Upper lobe of left lung (tissue), 6 donors: ENCODE measurements around the gene MORN2. TPM values are rescaled to one million over a fixed set of nuclear protein-coding genes. Genes with fewer than 3 reads are reported as not detected.
"Not testable (repeated sequence)": the region's sequence is repeated elsewhere in the genome, so short reads cannot be mapped to it uniquely, and the experiment has no call there.

ENCODE experiments used
- ATAC-seq, 2 donors: fragments of 200-7000 bp; cut with Tn5 transposase; one replicate each; pipeline ENCODE4 v1.9.1; 2022; ENCODE audit warnings: mild to moderate bottlenecking in 2 of 2, moderate library complexity in 2 of 2; ENCODE audit not compliant: low FRiP score in 2 of 2
- DNase-seq, 2 donors: peaks; one replicate each; pipeline ENCODE4 v3.0.0-alpha.2; 2019 to 2020
- H3K27ac ChIP-seq, 4 donors: fragments of 200-600 bp; sonication (generic); one replicate each; pipeline ENCODE4 v1.5.1; 2016 to 2019
- H3K27me3 ChIP-seq, 4 donors: fragments of 200-600 bp; sonication (generic); one replicate each; pipeline ENCODE4 v1.5.1; 2017 to 2019
- H3K36me3 ChIP-seq, 4 donors: fragments of 200-600 bp; sonication (generic); one replicate each; pipeline ENCODE4 v1.5.1; 2016 to 2019
- H3K4me1 ChIP-seq, 4 donors: fragments of 200-600 bp; sonication (generic); one replicate each; pipeline ENCODE4 v1.5.1; 2018 to 2019
- H3K4me3 ChIP-seq, 4 donors: fragments of 200-600 bp; sonication (generic); one replicate each; pipeline ENCODE4 v1.5.1; 2017 to 2019; ENCODE audit warnings: mild to moderate bottlenecking in 2 of 4, moderate library complexity in 1 of 4
- H3K9me3 ChIP-seq, 4 donors: fragments of 200-600 bp; sonication (generic); one replicate each; pipeline ENCODE4 v1.5.1; 2018 to 2019
- EP300 ChIP-seq, 4 donors: sonication (generic); formaldehyde crosslinking; IDR thresholded peaks; one replicate each; pipeline ENCODE4 v1.5.1; 2017; ENCODE audit warnings: antibody characterized with exemption in 4 of 4, control low read depth in 2 of 4
- POLR2A ChIP-seq, 4 donors: fragments of 450-650 bp; IDR thresholded peaks; one replicate each; pipeline ENCODE4 v1.5.1; 2016 to 2017; ENCODE audit warnings: antibody characterized with exemption in 4 of 4, mild to moderate bottlenecking in 2 of 4
- POLR2AphosphoS5 ChIP-seq, 2 donors: sonication (generic); formaldehyde crosslinking; IDR thresholded peaks; one replicate each; pipeline ENCODE4 v1.5.1; 2017; ENCODE audit warnings: antibody characterized with exemption in 2 of 2
- WGBS, 2 donors: methylation state at CpG; one replicate each; pipeline ENCODE4 v1.1.5; 2017 to 2018; 5-methylcytosine and 5-hydroxymethylcytosine counted together
- total RNA-seq, 6 donors: library from RNA; depleted of rRNA in 4 of 6; stranded (reverse); fragments of >200 nt in 4 of 6; gene quantifications; one replicate each; pipeline versions ENCODE4 v1.1.0 to v1.2.1, GENCODE V29; 2016 to 2021
- TF ChIP-seq, protein P1 (sequence below), 6 experiments: fragments of 450-650 bp in 4 of 6; fragments of 200-600 bp in 2 of 6; sonication (generic) in 2 of 6; IDR thresholded peaks; one replicate each; pipeline ENCODE4 v1.5.1; 2016 to 2019; ENCODE audit warnings: antibody characterized with exemption in 6 of 6
- donor health status: DM: no; HTN: no; CAD: no; lungs with moderate emphysema.
- donor health status: DM: no; HTN: yes; CAD: no; lungs with severe emphysema.

MORN2 gene
- 10 to 100 TPM in 4 of 6 donors, 1 to 10 TPM in 2; 6.3 to 36.0 (median 12.1) TPM for total RNA-seq

DNA sequence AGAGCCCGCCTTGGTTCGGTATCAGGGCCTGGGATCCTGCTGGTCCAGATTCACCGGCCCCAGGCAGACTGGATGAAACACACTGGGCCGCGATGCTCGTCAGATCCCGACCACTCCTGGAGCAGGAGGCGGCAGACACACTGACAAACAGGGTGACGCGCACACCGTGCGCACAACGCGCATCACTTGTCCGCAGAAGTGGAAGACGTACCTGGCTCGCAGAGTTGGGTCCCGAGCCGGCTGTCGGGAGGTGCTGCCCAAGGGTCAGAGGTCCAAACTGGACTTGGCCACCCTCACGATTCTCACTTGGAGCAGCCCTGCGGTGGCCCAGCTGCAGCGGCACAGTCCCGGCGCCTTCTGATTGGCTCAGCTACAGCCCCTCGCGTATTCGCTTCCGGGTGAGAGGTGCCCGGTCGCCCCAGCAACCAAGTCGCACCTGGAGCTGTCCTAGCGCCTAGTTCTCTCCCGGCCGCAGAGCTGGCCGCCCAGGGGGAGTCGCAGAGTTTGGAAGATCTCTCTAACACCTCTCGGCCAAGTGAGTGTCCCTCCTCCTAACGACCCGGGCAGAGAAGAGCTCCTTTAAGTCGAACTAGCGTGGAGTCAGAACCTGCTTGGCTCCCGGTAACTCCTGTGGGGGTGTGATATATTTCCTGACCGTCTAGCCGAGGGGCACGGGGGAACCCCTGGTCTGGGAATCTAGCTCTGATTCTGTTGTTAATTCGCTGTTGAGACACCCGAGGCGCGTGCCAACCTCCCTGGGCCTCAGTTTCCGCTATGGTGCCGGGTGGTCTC, at the start of gene MORN2, which contains the start of gene DHX57:
MORN2 (plus strand) TSS at position 401 of the 792 bp plus-strand sequence.
DHX57 (minus strand) TSS at position 359 of the 792 bp plus-strand sequence. CDS start 7,529 bp downstream, outside the sequence.
- H3K27me3 ChIP-seq = no peaks in the 10 kb centered on the region
- TF ChIP-seq, protein P1, sequence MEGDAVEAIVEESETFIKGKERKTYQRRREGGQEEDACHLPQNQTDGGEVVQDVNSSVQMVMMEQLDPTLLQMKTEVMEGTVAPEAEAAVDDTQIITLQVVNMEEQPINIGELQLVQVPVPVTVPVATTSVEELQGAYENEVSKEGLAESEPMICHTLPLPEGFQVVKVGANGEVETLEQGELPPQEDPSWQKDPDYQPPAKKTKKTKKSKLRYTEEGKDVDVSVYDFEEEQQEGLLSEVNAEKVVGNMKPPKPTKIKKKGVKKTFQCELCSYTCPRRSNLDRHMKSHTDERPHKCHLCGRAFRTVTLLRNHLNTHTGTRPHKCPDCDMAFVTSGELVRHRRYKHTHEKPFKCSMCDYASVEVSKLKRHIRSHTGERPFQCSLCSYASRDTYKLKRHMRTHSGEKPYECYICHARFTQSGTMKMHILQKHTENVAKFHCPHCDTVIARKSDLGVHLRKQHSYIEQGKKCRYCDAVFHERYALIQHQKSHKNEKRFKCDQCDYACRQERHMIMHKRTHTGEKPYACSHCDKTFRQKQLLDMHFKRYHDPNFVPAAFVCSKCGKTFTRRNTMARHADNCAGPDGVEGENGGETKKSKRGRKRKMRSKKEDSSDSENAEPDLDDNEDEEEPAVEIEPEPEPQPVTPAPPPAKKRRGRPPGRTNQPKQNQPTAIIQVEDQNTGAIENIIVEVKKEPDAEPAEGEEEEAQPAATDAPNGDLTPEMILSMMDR (IDR thresholded peaks at IDR 0.05) = no peak
- peak; percentile 33 to 50 for TF ChIP-seq POLR2AphosphoS5 (IDR thresholded peaks at IDR 0.05)
- TF ChIP-seq POLR2A (IDR thresholded peaks at IDR 0.05) = peak in 1 of 4 donors; percentile 61
- WGBS, 2 donors = 1 to 2% methylated on average over 24 to 27 of the region's 52 CpGs
- H3K4me3 ChIP-seq = peak within 1 kb of the TSS; percentile 72 to 89 (median 80)
- no peaks in the 10 kb centered on the region for H3K9me3 ChIP-seq
- peak within 1 kb of the TSS; percentile 32 to 78 (median 64) for H3K27ac ChIP-seq
- peak; percentile 98 to 100 for ATAC-seq
- DNase-seq = peak; percentile 94 to 95
- H3K36me3 ChIP-seq = no peaks in the 10 kb centered on the region
- peaks cover 14 to 17% (median 15%) of the 10 kb centered on the region in 4 donors for H3K4me1 ChIP-seq

DNA sequence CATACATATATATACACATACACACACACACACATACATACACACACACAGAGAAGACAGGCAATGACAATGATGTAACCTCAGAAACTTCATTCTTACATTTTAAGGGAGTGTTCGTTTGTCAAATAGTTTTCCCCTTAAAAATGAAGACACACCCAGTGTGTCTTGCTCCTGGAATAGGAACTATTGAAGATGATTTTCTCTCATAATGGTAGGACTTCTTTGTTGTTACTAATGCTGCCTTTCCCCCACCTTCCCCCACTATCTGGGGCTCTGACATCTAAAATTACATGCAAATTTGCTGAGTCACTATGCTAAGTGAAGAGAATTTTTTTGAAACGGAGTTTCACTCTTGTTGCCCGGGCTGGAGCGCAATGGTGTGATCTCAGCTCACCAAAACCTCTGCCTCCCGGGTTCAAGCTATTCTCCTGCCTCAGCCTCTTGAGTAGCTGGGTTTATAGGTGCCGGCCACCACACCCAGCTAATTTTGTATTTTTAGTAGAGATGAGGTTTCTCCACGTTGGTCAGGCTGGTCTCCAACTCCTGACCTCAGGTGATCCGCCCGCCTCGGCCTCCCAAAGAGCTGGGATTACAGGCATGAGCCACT, 48.1 kb upstream of the MORN2 start:
- not testable (repeated sequence) for H3K4me3 ChIP-seq, H3K27me3 ChIP-seq, H3K9me3 ChIP-seq, H3K4me1 ChIP-seq, DNase-seq
- WGBS, 2 donors = 71 to 78% methylated on average over 10 of the region's 10 CpGs
- ATAC-seq = peak in 1 of 2 donors; percentile 78
- peaks cover 4 to 47% (median 20%) of the 10 kb centered on the region in 4 donors for H3K36me3 ChIP-seq
- peak overlapping the region in 1 of 4 donors; percentile 28 for H3K27ac ChIP-seq

DNA sequence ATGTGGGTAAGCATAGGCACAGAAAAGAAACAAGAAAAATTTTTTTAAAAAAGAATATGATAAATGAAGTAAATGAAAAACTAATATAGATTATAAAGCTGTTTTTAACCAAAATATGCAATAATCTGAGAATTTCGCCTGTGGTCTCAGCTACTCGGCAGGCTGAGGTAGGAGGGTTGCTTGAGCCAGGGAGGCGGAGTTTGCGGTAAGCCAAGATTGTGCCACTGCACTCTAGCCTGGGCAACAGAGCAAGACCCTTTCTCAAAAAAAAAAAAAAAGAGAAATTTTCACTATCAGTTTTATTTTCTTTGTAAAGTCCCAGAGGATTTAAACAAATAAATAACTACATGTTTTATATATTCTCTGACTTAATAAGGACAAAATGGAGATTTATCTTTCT, 47.3 kb upstream of the MORN2 start:
- no peak for DNase-seq
- Histone ChIP-seq H3K27ac (no peak overlapping the region), H3K4me3 (no peak overlapping the region), H3K4me1 (no peaks in the 10 kb centered on the region), H3K9me3 (no peaks in the 10 kb centered on the region), H3K36me3 (peaks cover 2 to 41% (median 14%) of the 10 kb centered on the region in 4 donors), H3K27me3 (no peaks in the 10 kb centered on the region)
- TF ChIP-seq, protein P1 (IDR thresholded peaks at IDR 0.05) = no peak
- no peak for TF ChIP-seq POLR2A (IDR thresholded peaks at IDR 0.05)
- no peak for TF ChIP-seq POLR2AphosphoS5 (IDR thresholded peaks at IDR 0.05)
- TF ChIP-seq EP300 (IDR thresholded peaks at IDR 0.05) = no peak
- no peak for ATAC-seq
- 81 to 84% methylated on average over 4 of the region's 4 CpGs for WGBS, 2 donors

DNA sequence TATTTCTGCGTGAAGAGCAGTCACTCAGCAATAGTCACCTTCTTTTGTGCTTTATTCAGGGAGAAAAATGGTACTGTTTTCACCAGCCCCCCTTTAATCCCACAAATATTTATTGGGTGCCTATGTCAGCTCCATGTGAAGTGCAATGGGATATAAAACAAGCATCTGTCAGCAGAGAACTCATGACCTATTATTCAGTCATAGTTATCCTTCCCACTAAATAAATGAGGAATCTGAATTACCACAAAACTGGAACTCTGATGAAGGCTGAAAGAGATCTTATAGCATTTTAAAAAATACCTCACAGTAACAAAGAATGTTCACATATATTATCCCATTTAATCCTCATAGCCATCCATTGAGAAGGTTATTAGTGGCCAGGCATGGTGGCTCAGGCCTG, 45.8 kb upstream of the MORN2 start:
- H3K27ac ChIP-seq = peak overlapping the region in 2 of 4 donors; percentile 47 to 49
- 96 to 98% methylated on average over 1 of the region's 1 CpG for WGBS, 2 donors
- ATAC-seq (no peak), DNase-seq (no peak)
- H3K9me3 ChIP-seq = no peaks in the 10 kb centered on the region
- H3K27me3 ChIP-seq = no peaks in the 10 kb centered on the region
- no peaks in the 10 kb centered on the region for H3K4me1 ChIP-seq
- no peak overlapping the region for H3K4me3 ChIP-seq
- H3K36me3 ChIP-seq = peaks cover 2 to 38% (median 6%) of the 10 kb centered on the region in 4 donors
- TF ChIP-seq POLR2A (IDR thresholded peaks at IDR 0.05) (no peak), POLR2AphosphoS5 (IDR thresholded peaks at IDR 0.05) (no peak), EP300 (IDR thresholded peaks at IDR 0.05) (no peak)
- TF ChIP-seq, protein P1 (IDR thresholded peaks at IDR 0.05) = no peak

DNA sequence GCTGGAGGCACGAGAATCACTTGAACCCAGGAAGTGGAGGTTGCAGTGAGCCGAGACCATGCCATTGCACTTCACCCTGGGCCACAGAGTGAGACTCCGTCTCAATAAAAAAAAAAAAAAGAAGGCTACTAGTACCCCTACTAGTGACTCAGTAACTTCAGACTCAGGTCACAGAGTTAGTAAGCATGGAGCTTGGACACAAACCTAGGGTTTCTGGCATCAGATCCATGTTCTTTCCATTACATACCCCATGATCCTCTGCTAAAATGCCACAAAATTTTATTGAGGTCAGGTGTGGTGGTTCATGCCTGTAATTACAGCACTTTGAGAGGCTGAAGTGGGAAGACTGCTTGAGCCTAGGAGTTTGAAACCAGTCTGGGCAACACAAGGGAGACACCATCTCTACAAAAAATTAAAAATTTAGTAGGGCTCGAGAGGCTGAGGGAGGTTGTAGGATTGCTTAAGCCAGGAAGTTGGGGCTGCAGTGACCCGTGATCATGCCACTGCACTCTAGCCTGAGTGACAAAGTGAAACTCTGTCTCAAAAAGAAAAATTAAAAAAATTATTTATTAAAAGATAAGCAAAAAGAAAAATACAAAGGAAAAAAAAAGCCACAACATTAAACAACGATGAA, 45.1 kb upstream of the MORN2 start:
- DNase-seq (peak in 1 of 2 donors; percentile 40), ATAC-seq (no peak)
- Histone ChIP-seq H3K27me3 (no peaks in the 10 kb centered on the region), H3K36me3 (peaks cover 0 to 31% (median 2%) of the 10 kb centered on the region in 4 donors), H3K4me3 (no peak overlapping the region), H3K9me3 (no peaks in the 10 kb centered on the region), H3K27ac (peak overlapping the region in 3 of 4 donors; percentile 17 to 49 (median 47)), H3K4me1 (no peaks in the 10 kb centered on the region)
- TF ChIP-seq POLR2AphosphoS5 (IDR thresholded peaks at IDR 0.05) (no peak), EP300 (IDR thresholded peaks at IDR 0.05) (no peak), POLR2A (IDR thresholded peaks at IDR 0.05) (no peak)
- TF ChIP-seq, protein P1 (IDR thresholded peaks at IDR 0.05) = no peak
- 78 to 83% methylated on average over 6 of the region's 6 CpGs for WGBS, 2 donors
